GM19238 (cell line): ENCODE results near the gene SHH.

Experiments used
- DNase-seq: peaks from one replicate; pipeline ENCODE4 v3.0.0; 2011; ENCODE audit warnings: low spot score; ENCODE audit not compliant: insufficient read length

The SHH gene

GRCh38 chr7:155766386-155766785, 45.9 kb downstream of the SHH start:
- no peak for DNase-seq

DNA sequence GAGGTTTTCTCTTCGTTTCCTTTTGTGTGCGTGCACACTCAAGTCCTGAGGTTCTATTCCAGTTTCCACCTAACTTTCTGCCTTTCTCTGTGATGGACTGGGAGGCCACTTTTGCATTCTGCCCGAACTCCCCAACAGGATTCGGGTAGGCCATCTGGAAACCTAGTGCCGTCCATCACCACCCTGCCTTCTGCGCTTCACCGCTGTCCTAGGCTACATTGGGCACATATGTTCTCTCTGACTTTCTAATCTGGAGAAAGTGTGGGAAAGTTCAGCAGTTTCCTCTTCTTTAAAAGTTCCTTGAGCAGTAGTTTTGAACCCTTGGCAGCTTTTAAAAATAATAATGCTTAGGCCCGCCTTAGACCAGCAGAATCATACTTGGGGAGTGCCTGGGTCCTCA, 46.8 kb downstream of the SHH start:
- DNase-seq, result no peak

DNA sequence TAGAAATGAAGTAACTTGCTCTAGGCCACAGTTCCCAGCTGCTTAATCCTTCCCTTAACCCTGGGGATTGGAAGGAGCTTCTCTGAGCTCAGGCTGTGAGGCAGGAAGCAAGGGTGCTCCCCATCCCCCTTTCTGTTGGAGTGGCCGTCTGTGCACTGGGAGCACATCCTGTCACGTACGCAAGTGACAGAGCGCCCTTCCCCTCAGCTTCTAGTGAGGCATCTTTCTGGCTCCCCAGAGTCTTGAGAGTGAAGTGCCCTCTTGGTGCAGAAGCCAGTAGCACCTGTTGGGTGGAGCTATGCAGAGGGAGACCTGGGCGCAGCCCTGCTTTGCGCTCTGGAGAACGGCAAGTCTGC, 47.8 kb downstream of the SHH start:
- DNase-seq, result peak; percentile 37

DNA sequence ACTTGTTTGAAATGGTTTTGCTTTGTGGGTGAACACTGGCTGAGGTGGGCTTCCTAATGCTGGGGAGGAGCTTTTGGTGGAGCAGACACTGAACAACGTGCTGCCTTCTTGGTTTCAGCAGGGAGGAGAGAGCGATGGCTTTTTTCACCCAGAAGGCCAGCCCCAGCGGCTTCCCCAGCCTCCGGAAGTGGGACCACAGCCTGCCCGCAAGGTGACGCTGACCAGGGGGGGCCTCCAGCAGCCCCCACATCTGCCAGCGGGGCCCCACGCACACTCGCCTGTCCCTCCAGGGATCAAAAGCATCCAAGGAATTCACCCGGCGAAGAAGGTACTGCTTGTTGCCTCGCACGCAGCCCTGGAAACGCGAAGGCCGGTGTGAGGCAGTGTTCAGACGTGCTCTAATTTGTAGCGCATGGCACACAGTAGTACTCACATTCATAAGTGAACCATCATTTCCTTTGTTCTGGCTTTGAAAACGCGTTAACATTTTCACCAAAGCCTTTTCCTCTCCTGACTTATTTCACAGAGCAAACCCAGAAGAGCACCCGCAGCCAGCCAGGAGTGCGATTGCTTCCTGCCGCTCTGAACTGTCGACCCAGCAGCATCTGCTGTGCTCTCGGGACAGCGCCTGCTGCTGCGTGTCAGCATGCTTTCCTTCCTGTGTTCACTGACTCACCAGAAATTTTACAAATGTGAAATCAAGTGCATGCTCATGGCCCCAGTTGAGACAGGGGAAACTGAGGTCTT, 48.4 kb downstream of the SHH start:
- peak; percentile 65 for DNase-seq

DNA sequence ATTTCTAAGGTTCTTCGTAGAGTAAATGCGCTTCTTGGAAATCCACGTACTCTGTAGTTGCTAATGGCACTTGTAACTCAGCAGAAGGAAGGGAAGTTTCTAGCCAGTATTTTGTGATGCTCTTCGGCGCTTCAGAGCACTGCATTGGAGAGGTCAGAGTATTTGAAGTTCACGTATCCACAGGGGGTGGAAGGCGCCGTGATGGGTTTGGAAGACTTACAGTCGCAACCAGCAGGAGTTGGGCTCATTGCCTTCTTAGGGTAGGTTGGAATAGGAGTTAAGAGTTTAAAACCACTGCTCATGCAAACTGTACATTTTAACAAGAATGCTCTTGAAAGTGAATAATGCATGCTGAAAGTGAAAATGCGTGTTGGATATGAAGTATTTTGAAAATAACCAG, 49.1 kb downstream of the SHH start:
- DNase-seq, result no peak

GRCh38 chr7:155762655-155763054, 49.6 kb downstream of the SHH start:
- DNase-seq, result no peak

DNA sequence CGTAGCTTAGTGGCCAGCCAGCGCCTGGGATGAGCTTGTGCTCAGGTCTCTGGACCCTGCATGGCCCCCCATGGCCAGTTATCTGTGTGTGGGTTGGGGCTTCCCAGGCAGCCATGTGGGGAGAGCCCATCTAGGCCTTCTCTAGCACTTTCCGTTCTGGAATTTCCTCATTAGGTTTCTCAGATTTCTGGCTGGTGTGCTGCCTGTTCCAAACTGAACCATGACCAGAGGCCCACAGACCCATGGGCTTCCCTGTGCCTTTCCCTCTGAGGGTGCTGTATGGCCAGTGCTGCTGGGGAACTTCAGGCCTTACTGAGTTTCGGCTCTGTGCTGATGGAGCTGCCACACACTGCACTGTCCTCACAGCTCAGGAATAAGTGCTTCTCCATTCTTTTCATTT, 50.2 kb downstream of the SHH start:
- no peak for DNase-seq

DNA sequence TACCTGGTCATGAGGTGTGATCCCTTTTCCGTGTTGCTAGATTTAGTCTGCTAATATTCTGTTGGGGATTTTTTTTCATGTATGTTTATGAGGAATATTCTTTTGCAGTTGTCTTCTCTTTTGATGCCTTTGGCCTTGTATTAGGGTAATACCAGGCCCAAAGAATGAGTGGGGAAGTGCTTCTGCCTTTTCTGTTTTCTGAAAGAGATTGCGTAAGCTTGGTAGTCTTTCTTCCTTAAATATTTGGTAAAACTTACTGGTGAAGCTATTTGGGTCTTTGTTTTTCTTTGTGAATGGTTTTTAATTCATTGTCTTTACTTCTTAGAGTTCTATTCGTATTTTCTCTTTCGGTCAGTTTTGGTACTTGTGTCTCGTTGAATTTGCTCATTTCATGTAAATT, 51.1 kb downstream of the SHH start:
- DNase-seq, result no peak

DNA sequence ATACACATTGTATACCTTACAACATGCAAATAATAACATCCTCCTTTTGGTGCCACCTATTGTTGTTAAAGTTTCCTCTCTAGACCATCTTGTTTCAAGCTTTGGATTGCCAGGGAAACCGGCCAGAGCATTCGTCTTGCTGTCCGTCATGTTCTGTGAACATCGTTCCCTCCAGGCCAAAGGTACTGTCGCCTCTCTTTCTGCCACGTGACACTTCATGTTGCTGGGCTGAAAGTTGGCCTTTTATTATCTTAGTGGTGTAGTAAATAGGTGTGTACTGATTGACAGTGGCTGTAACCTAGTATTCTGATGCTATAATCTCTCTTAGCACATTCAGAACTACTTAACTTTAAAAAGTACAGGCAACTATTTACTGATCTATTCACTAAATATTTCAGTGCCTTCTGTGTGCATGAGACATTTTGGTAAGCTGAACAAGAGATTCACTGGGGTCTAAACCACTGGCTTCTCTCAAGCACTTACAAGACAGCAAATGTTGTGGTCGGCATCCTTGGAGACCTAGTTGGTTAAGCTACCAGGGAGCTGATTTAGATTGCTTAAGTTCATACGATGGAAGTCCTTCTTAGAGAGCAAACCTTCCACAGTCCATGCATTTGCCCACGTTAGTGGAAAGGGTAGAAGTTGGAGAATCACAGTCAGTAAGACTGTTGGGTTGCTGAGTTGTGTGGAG, 52.4 kb downstream of the SHH start:
- no peak for DNase-seq

- no peak for DNase-seq
Measured at GRCh38 chr7:155758348-155758747, 53.9 kb downstream of the SHH start.

DNA sequence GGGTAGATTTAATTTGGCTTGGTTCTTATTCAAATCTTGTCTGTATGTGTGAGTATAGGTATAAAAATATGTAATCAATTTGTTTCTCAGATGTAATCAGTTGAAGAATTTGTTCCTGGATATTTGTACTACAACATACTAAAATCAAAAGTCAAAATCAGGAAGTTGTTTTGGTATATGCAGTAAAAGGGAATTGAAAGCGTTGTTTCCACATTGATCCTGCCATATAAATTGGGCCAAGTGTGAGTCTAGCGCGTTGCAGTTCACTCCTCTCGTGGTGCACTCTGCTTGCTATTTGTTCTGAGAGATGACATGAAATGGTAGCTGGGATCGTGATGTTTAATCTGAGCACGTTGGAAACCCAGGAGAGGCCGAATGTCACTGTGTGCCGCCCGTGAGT, 55.9 kb downstream of the SHH start:
- DNase-seq, result no peak

GRCh38 chr7:155755026-155755425, 57.2 kb downstream of the SHH start:
- no peak for DNase-seq

DNA sequence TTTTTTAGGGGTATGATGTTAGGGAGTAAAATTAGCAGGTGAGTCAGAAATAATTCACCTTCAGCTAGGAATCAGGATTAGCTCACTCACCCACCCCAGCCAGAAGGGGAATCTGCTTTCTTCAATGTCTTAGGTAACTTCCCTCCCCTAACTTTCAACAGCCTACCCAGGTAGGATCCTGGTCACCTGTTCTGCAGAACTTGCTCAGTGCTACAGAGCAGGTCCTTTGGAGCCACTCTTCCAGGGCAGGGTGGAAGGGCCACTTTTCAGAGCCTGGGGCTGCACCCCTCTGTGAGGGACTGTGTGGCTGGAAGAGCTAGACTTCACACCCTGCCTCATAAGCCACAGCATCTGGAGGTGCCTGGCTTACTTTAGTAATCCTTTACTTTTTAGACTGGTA, 58.1 kb downstream of the SHH start:
- DNase-seq, result no peak

- DNase-seq, result no peak
Measured at GRCh38 chr7:155753446-155753965, 58.8 kb downstream of the SHH start.

GRCh38 chr7:155752756-155753445, 59.4 kb downstream of the SHH start:
- no peak for DNase-seq

- no peak for DNase-seq
Measured at GRCh38 chr7:155751409-155751808, 60.9 kb downstream of the SHH start.

- no peak for DNase-seq
Measured at GRCh38 chr7:155750255-155751125, 61.8 kb downstream of the SHH start.
